ENCODE measurements around the gene TLX2. TPM values are rescaled to one million over a fixed set of nuclear protein-coding genes. Genes with fewer than 3 reads are reported as not detected.

The TLX2 gene
- total RNA-seq, 1 donor from 2014 or later: not detected

GRCh38 chr2:74534411-74534810 is 20.2 kb downstream of the TLX2 start:
- no peak for DNase-seq (ENCODE audit: low spot score in 2 of 2)
- Histone ChIP-seq H3K9me3 (no peaks in the 10 kb centered on the region), H3K27ac (no peak overlapping the region), H3K4me1 (peaks cover 6 to 12% of the 10 kb centered on the region in 2 donors), H3K36me3 (peaks cover 0 to 19% of the 10 kb centered on the region in 2 donors), H3K27me3 (no peaks in the 10 kb centered on the region), H3K4me3 (no peak overlapping the region)
- intact Hi-C loops (cut with DNase I): loop anchor here (5.0 kb wide), 1 partner anchor 118 kb away; the partner anchor contains the start of gene SEMA4F
- no peak for TF ChIP-seq CTCF (IDR thresholded peaks at IDR 0.05)

GRCh38 chr2:74535440-74535965 is 21.3 kb downstream of the TLX2 start:
- TF ChIP-seq CTCF (IDR thresholded peaks at IDR 0.05): no peak
- intact Hi-C loops (cut with DNase I): no loop called here

GRCh38 chr2:74536166-74536950 is 22.1 kb downstream of the TLX2 start:
- H3K4me3 ChIP-seq: no peak overlapping the region
- no peaks in the 10 kb centered on the region for H3K9me3 ChIP-seq
- H3K36me3 ChIP-seq: peaks cover 0 to 19% of the 10 kb centered on the region in 2 donors
- TF ChIP-seq CTCF (IDR thresholded peaks at IDR 0.05): no peak
- H3K27ac ChIP-seq: no peak overlapping the region
- DNase-seq (ENCODE audit: low spot score in 2 of 2): no peak
- intact Hi-C loops (cut with DNase I): no loop called here
- H3K4me1 ChIP-seq: peaks cover 0 to 4% of the 10 kb centered on the region in 2 donors
- no peaks in the 10 kb centered on the region for H3K27me3 ChIP-seq

More at GRCh38 chr2:74535440-74535965, 21.3 kb downstream of the TLX2 start:
- Histone ChIP-seq H3K36me3 (peaks cover 0 to 19% of the 10 kb centered on the region in 2 donors), H3K4me3 (no peak overlapping the region), H3K9me3 (no peaks in the 10 kb centered on the region), H3K4me1 (peaks cover 6 to 12% of the 10 kb centered on the region in 2 donors), H3K27ac (no peak overlapping the region), H3K27me3 (no peaks in the 10 kb centered on the region)
- no peak for DNase-seq (ENCODE audit: low spot score in 2 of 2)

- intact Hi-C loops (cut with DNase I): no loop called here
- no peak for DNase-seq (ENCODE audit: low spot score in 2 of 2)
- H3K4me3 ChIP-seq: no peak overlapping the region
- no peak overlapping the region for H3K27ac ChIP-seq
- peaks cover 0 to 15% of the 10 kb centered on the region in 2 donors for H3K36me3 ChIP-seq
- no peaks in the 10 kb centered on the region for H3K27me3 ChIP-seq
- no peaks in the 10 kb centered on the region for H3K9me3 ChIP-seq
- no peaks in the 10 kb centered on the region for H3K4me1 ChIP-seq
- TF ChIP-seq CTCF (IDR thresholded peaks at IDR 0.05): no peak
Observed at GRCh38 chr2:74537140-74537539, 22.9 kb downstream of the TLX2 start.

GRCh38 chr2:74538881-74539339 is 24.7 kb downstream of the TLX2 start:
- no peak for DNase-seq (ENCODE audit: low spot score in 2 of 2)
- Histone ChIP-seq H3K36me3 (no peaks in the 10 kb centered on the region), H3K4me3 (no peak overlapping the region), H3K4me1 (no peaks in the 10 kb centered on the region), H3K27ac (no peak overlapping the region), H3K27me3 (no peaks in the 10 kb centered on the region), H3K9me3 (no peaks in the 10 kb centered on the region)
- intact Hi-C loops (cut with DNase I): no loop called here
- no peak for TF ChIP-seq CTCF (IDR thresholded peaks at IDR 0.05)
